K562 (cell line): ENCODE data around the gene RRM2. TPM values are rescaled to one million over a fixed set of nuclear protein-coding genes. Genes with fewer than 3 reads are reported as not detected.

Source experiments
- ATAC-seq: fragments of 200-7000 bp; cut with Tn5 transposase; 3 replicates; pipeline ENCODE4 v1.9.1; 2020; ENCODE audit warnings: moderate library complexity
- Bru-seq: library from RNA; stranded (reverse); fragments of 400-500 nt; gene quantifications from one replicate; lab custom pipeline; 2021; lab: Mats Ljungman, UMichigan
- BruChase-seq, 2 experiments: library from RNA; stranded (reverse); fragments of 400-500 nt; gene quantifications; one replicate each; lab custom pipeline; 2021; lab: Mats Ljungman, UMichigan
- BruUV-seq: library from RNA; stranded (reverse); fragments of 400-500 nt; replicated peaks from 2 replicates; lab custom pipeline; 2021; lab: Mats Ljungman, UMichigan
- CTCF ChIA-PET: fragments of 300-600 bp; formaldehyde crosslinking; extraction: SDS; loops from one replicate; lab custom pipeline; 2021; ENCODE audit warnings: low intra/inter-chr PET ratio; lab: Yijun Ruan, JAX
- POLR2A ChIA-PET: fragments of 300-600, 350-650 bp; sonication (Branson Sonifier 250); formaldehyde crosslinking; extraction: SDS; loops from one replicate; lab custom pipeline; 2021; ENCODE audit warnings: antibody characterized with exemption, inconsistent platforms; lab: Yijun Ruan, JAX
- DNase-seq, 4 experiments: peaks; one replicate each; pipeline versions ENCODE4 v3.0.0 to v3.0.0-alpha.2; 2011 to 2018; ENCODE audit warnings: low spot score in 3 of 4, mixed read lengths in 3 of 4; ENCODE audit errors: extremely low read depth in 1 of 4
- FAIRE-seq: peaks from 2 replicates; lab custom pipeline; 2011; peaks lifted over from hg19 to GRCh38; lab: Jason Lieb, UNC
- H2AFZ ChIP-seq: 2 replicates; pipeline ENCODE4 v1.6.0; 2011; ENCODE audit warnings: low read depth, low read length, control low read depth, inconsistent platforms
- H3K27ac ChIP-seq: fragments of 200-600 bp; 3 replicates; pipeline ENCODE4 v1.8.0; 2011; ENCODE audit warnings: low read depth, mild to moderate bottlenecking, control low read depth, inconsistent platforms, low read length, moderate library complexity, mixed read lengths; ENCODE audit errors: extremely low read depth
- H3K27me3 ChIP-seq, 2 experiments: fragments of 300-600 bp in 1 of 2; 2 replicates in 1 of 2; 3 replicates in 1 of 2; pipeline versions ENCODE4 v1.6.0 to v1.8.0; 2011; ENCODE audit warnings: inconsistent platforms in 2 of 2, low read length in 2 of 2, mild to moderate bottlenecking in 1 of 2, mixed read lengths in 1 of 2, moderate library complexity in 1 of 2; ENCODE audit not compliant: control insufficient read depth in 2 of 2, insufficient read depth in 2 of 2
- H3K36me3 ChIP-seq: fragments of 300-600 bp; 3 replicates; pipeline ENCODE4 v1.8.0; 2011; ENCODE audit warnings: mild to moderate bottlenecking, low read length, inconsistent platforms; ENCODE audit not compliant: control insufficient read depth, insufficient read depth
- H3K4me1 ChIP-seq, 2 experiments: fragments of 200-600 bp in 1 of 2; replicated peaks in 1 of 2; 2 replicates in 1 of 2; 3 replicates in 1 of 2; pipeline versions ENCODE4 v1.5.1 to v1.8.0; 2011; ENCODE audit warnings: inconsistent platforms in 2 of 2, low read length in 2 of 2, mild to moderate bottlenecking in 1 of 2, mixed read lengths in 1 of 2, moderate library complexity in 1 of 2; ENCODE audit not compliant: control insufficient read depth in 2 of 2, insufficient read depth in 2 of 2
- H3K4me2 ChIP-seq: 2 replicates; pipeline ENCODE4 v1.6.1; 2011; ENCODE audit warnings: low read length, control low read depth, inconsistent platforms, mixed read lengths; ENCODE audit not compliant: insufficient read depth
- H3K4me3 ChIP-seq: fragments of 200-600 bp; sonication (generic), shearing (Covaris generic); 2 replicates; pipeline ENCODE4 v1.5.1; 2016; ENCODE audit warnings: control low read depth, inconsistent platforms
- H3K79me2 ChIP-seq: fragments of 200-600 bp; 3 replicates; pipeline ENCODE4 v1.8.0; 2011; ENCODE audit warnings: low read length, inconsistent platforms; ENCODE audit not compliant: control insufficient read depth, insufficient read depth
- H3K9ac ChIP-seq, 2 experiments: 2 replicates each; pipeline versions ENCODE4 v1.6.0 to v1.6.1; 2011; ENCODE audit warnings: low read depth in 2 of 2, low read length in 2 of 2, control low read depth in 1 of 2, inconsistent platforms in 1 of 2, mild to moderate bottlenecking in 1 of 2, mixed read lengths in 1 of 2; ENCODE audit not compliant: insufficient read depth in 1 of 2
- H3K9me1 ChIP-seq: one replicate; pipeline ENCODE4 v1.6.0; 2011; ENCODE audit warnings: inconsistent platforms, mild to moderate bottlenecking, low read length, moderate library complexity; ENCODE audit not compliant: control insufficient read depth, insufficient read depth
- H3K9me3 ChIP-seq: replicated peaks from 2 replicates; pipeline ENCODE4 v1.5.1; 2011; ENCODE audit warnings: low read depth, low read length, inconsistent platforms; ENCODE audit not compliant: control insufficient read depth, insufficient read depth
- H4K20me1 ChIP-seq: replicated peaks from 2 replicates; pipeline ENCODE4 v1.6.1; 2011; ENCODE audit warnings: low read length, inconsistent platforms, mixed read lengths; ENCODE audit not compliant: control insufficient read depth, insufficient read depth
- FOXK1 ChIP-seq: sonication (generic); formaldehyde crosslinking; IDR thresholded peaks from 2 replicates; pipeline ENCODE4 v1.8.0; 2022; ENCODE audit warnings: missing genetic modification reagents, mild to moderate bottlenecking, borderline replicate concordance
- NCOR1 ChIP-seq: fragments of 450-650 bp; IDR thresholded peaks from 2 replicates; pipeline ENCODE4 v1.6.1; 2016; ENCODE audit warnings: mild to moderate bottlenecking, moderate library complexity
- NONO ChIP-seq, 2 experiments: fragments of 200-400 bp in 1 of 2; fragments of 450-650 bp in 1 of 2; formaldehyde crosslinking in 1 of 2; IDR thresholded peaks; 2 replicates each; pipeline ENCODE4 v1.6.1; 2017; ENCODE audit warnings: low read depth in 2 of 2, mild to moderate bottlenecking in 2 of 2, moderate library complexity in 2 of 2, low read length in 1 of 2
- NR3C1 ChIP-seq: sonication (generic); formaldehyde crosslinking; IDR thresholded peaks from 2 replicates; pipeline ENCODE4 v1.8.1; 2022; ENCODE audit warnings: missing genetic modification reagents
- POLR2A ChIP-seq: fragments of 450-650 bp; conservative IDR thresholded peaks from 2 replicates; pipeline ENCODE4 v1.6.1; 2016
- POU5F1 ChIP-seq: fragments of 150-350 bp; IDR thresholded peaks from 2 replicates; pipeline ENCODE4 v1.6.1; 2014; ENCODE audit warnings: borderline replicate concordance, low read length, low read depth, mild to moderate bottlenecking; ENCODE audit not compliant: partially characterized antibody
- RNF2 ChIP-seq: sonication (generic); IDR thresholded peaks from 2 replicates; pipeline ENCODE4 v1.6.1; 2016
- ZFP1 ChIP-seq: fragments of 450-650 bp; formaldehyde crosslinking; IDR thresholded peaks from 2 replicates; pipeline ENCODE4 v1.4.0; 2020; ENCODE audit warnings: mild to moderate bottlenecking, mixed read lengths
- WGBS: fragments of 100-300 bp; shearing (Covaris generic); methylation state at CpG from one replicate; pipeline ENCODE4 v1.1.6; 2016; ENCODE audit warnings: low coverage, mixed read lengths; ENCODE audit not compliant: insufficient coverage; ENCODE audit errors: missing lambda C conversion rate; 5-methylcytosine and 5-hydroxymethylcytosine counted together
- in situ Hi-C: fragments of 300-500 bp; cut with MboI; formaldehyde crosslinking; loops from 4 replicates; pipeline ENCODE4 v1.15.0; 2018; ENCODE audit warnings: inconsistent platforms, mixed read lengths
- intact Hi-C: fragments of 100-400 bp; cut with micrococcal nuclease; formaldehyde crosslinking; loops from 2 replicates; pipeline ENCODE4 v1.14.2; 2022
- long read RNA-seq, 3 experiments: library from polyadenylated mRNA in 2 of 3; library from RNA in 1 of 3; unstranded in 2 of 3; stranded (forward) in 1 of 3; transcript quantifications; one replicate each; pipeline ENCODE4 v2.0.0, GENCODE V29; 2019 to 2022
- polyA minus RNA-seq, 3 experiments: library from RNA; depleted of rRNA, polyadenylated mRNA; stranded (reverse); fragments of >200 nt; gene quantifications; 2 replicates each; pipeline ENCODE4 v1.2.3, GENCODE V29; 2011
- polyA plus RNA-seq, 8 experiments: library from polyadenylated mRNA; depleted of rRNA in 4 of 8; stranded (reverse) in 5 of 8; unstranded in 3 of 8; fragments of >200 nt; fragmentation: Nextera tagmentation in 2 of 8; fragmentation: Illumina TruSeq in 1 of 8; extraction: Ambion mirVana in 2 of 8; extraction: Trizol in 1 of 8; gene quantifications; 2 replicates each; pipeline versions ENCODE4 v1.2.1 to v1.2.3, GENCODE V29; 2011 to 2014; ENCODE audit warnings: inconsistent platforms in 1 of 8, missing spikeins in 1 of 8
- total RNA-seq, 7 experiments: library from RNA; depleted of rRNA in 6 of 7; stranded (reverse); fragments of >200 nt in 6 of 7; fragmentation: Illumina TruSeq in 2 of 7; extraction: Trizol in 2 of 7; gene quantifications; 2 replicates each; pipeline versions ENCODE4 v1.2.1 to v1.2.3, GENCODE V29; 2011 to 2021; ENCODE audit warnings: low replicate concordance in 1 of 7
- TF ChIP-seq, protein P1 (sequence below), 3 experiments: IDR thresholded peaks in 2 of 3; conservative IDR thresholded peaks in 1 of 3; 2 replicates each; pipeline ENCODE4 v1.5.1; 2011 to 2012; ENCODE audit warnings: low read length in 3 of 3, mild to moderate bottlenecking in 3 of 3, control low read depth in 2 of 3, improper control_type of control experiment in 1 of 3, inconsistent platforms in 1 of 3, low read depth in 1 of 3, mixed read lengths in 1 of 3, moderate library complexity in 1 of 3; ENCODE audit not compliant: insufficient read depth in 2 of 3
- TF ChIP-seq, protein P2 (sequence below): fragments of 450-650 bp; IDR thresholded peaks from 2 replicates; pipeline ENCODE4 v1.6.1; 2016; ENCODE audit warnings: borderline replicate concordance

Gene RRM2
- 177 and 207 TPM in 2 replicates for total RNA-seq (2011; cell fraction: chromatin; rRNA removed; ENCODE audit: low replicate concordance)
- total RNA-seq (2011; cell fraction: nucleolus; rRNA removed) = 94.9 and 117 TPM in 2 replicates
- 132 and 215 TPM in 2 replicates for total RNA-seq (2011; cell fraction: nucleoplasm; rRNA removed)
- total RNA-seq (2014; rRNA removed) = 241 and 276 TPM in 2 replicates
- total RNA-seq (2014; rRNA removed; fragmentation: Illumina TruSeq; extraction: Trizol) = 128 and 148 TPM in 2 replicates
- 109 and 112 TPM in 2 replicates for total RNA-seq (2015; rRNA removed; fragmentation: Illumina TruSeq; extraction: Trizol)
- 244 and 253 TPM in 2 replicates for total RNA-seq (2021)
- 76.7 and 81.3 TPM in 2 replicates for polyA plus RNA-seq (2011; rRNA removed)
- 37.8 and 162 TPM in 2 replicates for polyA plus RNA-seq (2011; cell fraction: cytosol; rRNA removed)
- polyA plus RNA-seq (2011; cell fraction: nucleus; rRNA removed) = 55.5 and 78.0 TPM in 2 replicates
- polyA plus RNA-seq (2012) = 138 and 149 TPM in 2 replicates
- 155 and 157 TPM in 2 replicates for polyA plus RNA-seq (2014; fragmentation: Illumina TruSeq; extraction: Trizol)
- polyA plus RNA-seq (2014; fragmentation: Nextera tagmentation; extraction: Ambion mirVana) = 10 to 100 TPM; 50.1 to 50.7 TPM
- polyA plus RNA-seq (2014; rRNA removed) = 161 and 210 TPM in 2 replicates
- polyA minus RNA-seq (2011; rRNA and poly(A)+ RNA removed) = 142 and 163 TPM in 2 replicates
- 82.7 and 91.7 TPM in 2 replicates for polyA minus RNA-seq (2011; cell fraction: cytosol; rRNA and poly(A)+ RNA removed)
- polyA minus RNA-seq (2011; cell fraction: nucleus; rRNA and poly(A)+ RNA removed) = 107 and 116 TPM in 2 replicates
- percentile 98 among the genes with signal in this experiment for Bru-seq, nascent RNA
- BruChase-seq, experiment 1, labeled RNA remaining after a 2-hour chase = percentile 98 among the genes with signal in this experiment
- percentile 98 among the genes with signal in this experiment for BruChase-seq, experiment 2, labeled RNA remaining after a 6-hour chase
- long read RNA-seq, experiment 1, transcript RRM2-207 (5 exons, 573 nt) = minor isoform, 6 of 1,378 reads
- long read RNA-seq, experiment 1, transcript RRM2-202 (10 exons, 3,673 nt) = major isoform, 1,120 of 1,378 reads
- long read RNA-seq, experiment 1, partial matches to known transcripts = 233 of 1,378 reads
- long read RNA-seq, experiment 1, other reads (novel, unspliced or antisense) = 12 of 1,378 reads
- long read RNA-seq, experiment 2, transcript RRM2-202 (10 exons, 3,673 nt) = major isoform, 138 of 183 reads
- long read RNA-seq, experiment 2, partial matches to known transcripts = 24 of 183 reads
- long read RNA-seq, experiment 2, other reads (novel, unspliced or antisense) = 16 of 183 reads
- long read RNA-seq, experiment 3, transcript RRM2-202 (10 exons, 3,673 nt) = major isoform, 512 of 547 reads
- long read RNA-seq, experiment 3, partial matches to known transcripts = 21 of 547 reads
- long read RNA-seq, experiment 3, other reads (novel, unspliced or antisense) = 12 of 547 reads

DNA sequence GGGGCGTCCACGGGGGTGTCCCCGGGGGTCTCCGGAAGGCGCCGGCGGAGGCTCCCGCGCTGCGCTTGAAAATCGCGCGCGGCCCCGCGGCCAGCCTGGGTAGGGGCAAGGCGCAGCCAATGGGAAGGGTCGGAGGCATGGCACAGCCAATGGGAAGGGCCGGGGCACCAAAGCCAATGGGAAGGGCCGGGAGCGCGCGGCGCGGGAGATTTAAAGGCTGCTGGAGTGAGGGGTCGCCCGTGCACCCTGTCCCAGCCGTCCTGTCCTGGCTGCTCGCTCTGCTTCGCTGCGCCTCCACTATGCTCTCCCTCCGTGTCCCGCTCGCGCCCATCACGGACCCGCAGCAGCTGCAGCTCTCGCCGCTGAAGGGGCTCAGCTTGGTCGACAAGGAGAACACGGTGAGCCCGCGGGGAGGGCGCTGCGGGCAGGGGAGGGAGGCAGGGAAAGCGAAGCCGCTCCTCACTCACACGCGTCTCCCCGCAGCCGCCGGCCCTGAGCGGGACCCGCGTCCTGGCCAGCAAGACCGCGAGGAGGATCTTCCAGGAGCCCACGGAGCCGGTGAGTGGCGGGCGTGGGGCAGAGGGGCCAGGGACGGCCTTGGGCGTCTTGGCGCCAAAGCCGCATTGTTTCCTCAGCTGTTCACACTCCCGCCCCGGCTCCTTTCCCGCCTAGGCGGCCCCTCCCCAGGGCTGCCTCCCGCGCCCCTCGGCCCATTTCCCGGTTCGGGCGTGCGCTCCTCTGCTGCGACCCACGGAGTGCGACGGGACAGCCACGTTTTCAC, at the start of gene RRM2:
RRM2 (plus strand) TSS at position 240 of the 781 bp plus-strand sequence; CDS start at position 300, 60 bp downstream.
- peak within 1 kb of the TSS; percentile 100 for H3K9ac ChIP-seq
- H3K79me2 ChIP-seq = peaks cover 87% of the 10 kb centered on the region
- peak within 1 kb of the TSS; percentile 84 for H3K4me3 ChIP-seq
- POLR2A ChIA-PET = interaction anchor here (0.6 to 5.1 kb wide), 12 partner anchors 9 to 328 kb away, joined by 3 to 44 read pairs (median 3); no protein-coding TSS in a partner anchor
- no peaks in the 10 kb centered on the region for H3K27me3 ChIP-seq
- no peaks in the 10 kb centered on the region; the same call in 1 of the 2 replicates for H4K20me1 ChIP-seq
- DNase-seq (peak; percentile 95 to 98 (median 96)), FAIRE-seq (no peak), ATAC-seq (peak; percentile 87)
- H3K36me3 ChIP-seq = peaks cover 47% of the 10 kb centered on the region
- peaks cover 24 to 29% of the 10 kb centered on the region in 2 experiments for H3K4me1 ChIP-seq
- in situ Hi-C loops = loop anchor here (5.0 kb wide), 1 partner anchor 315 kb away; no protein-coding TSS in a partner anchor
- 2% methylated on average over 48 of the region's 81 CpGs for WGBS
- TSS peak; percentile 40 for BruUV-seq
- no peaks in the 10 kb centered on the region for H3K9me3 ChIP-seq
- intact Hi-C loops = loop anchor here (2.0 to 5.0 kb wide), 2 partner anchors 50 to 180 kb away; partner anchors contain the start of gene HPCAL1
- CTCF ChIA-PET = interaction anchor here (1.0 kb wide), 1 partner anchor 286 kb away, joined by 3 read pairs; no protein-coding TSS in a partner anchor
- H3K4me2 ChIP-seq = peak within 1 kb of the TSS; percentile 95
- H3K9me1 ChIP-seq = no peaks in the 10 kb centered on the region
- peak within 1 kb of the TSS; percentile 99 for H3K27ac ChIP-seq
- peak within 1 kb of the TSS; percentile 77 for H2AFZ ChIP-seq
- no peak for TF ChIP-seq ZFP1 (CRISPR knock-in tag)
- TF ChIP-seq POLR2A = peak; percentile 99
- peak; percentile 51 for TF ChIP-seq NCOR1
- TF ChIP-seq FOXK1 (CRISPR knock-in tag) = peak; percentile 45; the same call in 1 of the 2 replicates
- TF ChIP-seq NONO (IDR thresholded peaks at IDR 0.05; ENCODE audit: low read depth in 2 of 2, low read length in 1 of 2) = peak in 1 of 2 experiments; percentile 89; a peak in 2 of 4 replicates
- peak; percentile 75; the same call in 1 of the 2 replicates for TF ChIP-seq RNF2
- TF ChIP-seq, protein P1, sequence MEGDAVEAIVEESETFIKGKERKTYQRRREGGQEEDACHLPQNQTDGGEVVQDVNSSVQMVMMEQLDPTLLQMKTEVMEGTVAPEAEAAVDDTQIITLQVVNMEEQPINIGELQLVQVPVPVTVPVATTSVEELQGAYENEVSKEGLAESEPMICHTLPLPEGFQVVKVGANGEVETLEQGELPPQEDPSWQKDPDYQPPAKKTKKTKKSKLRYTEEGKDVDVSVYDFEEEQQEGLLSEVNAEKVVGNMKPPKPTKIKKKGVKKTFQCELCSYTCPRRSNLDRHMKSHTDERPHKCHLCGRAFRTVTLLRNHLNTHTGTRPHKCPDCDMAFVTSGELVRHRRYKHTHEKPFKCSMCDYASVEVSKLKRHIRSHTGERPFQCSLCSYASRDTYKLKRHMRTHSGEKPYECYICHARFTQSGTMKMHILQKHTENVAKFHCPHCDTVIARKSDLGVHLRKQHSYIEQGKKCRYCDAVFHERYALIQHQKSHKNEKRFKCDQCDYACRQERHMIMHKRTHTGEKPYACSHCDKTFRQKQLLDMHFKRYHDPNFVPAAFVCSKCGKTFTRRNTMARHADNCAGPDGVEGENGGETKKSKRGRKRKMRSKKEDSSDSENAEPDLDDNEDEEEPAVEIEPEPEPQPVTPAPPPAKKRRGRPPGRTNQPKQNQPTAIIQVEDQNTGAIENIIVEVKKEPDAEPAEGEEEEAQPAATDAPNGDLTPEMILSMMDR (IDR thresholded peaks at IDR 0.05 in 2 of 3, conservative IDR thresholded peaks at IDR 0.05 in 1 of 3; ENCODE audit: insufficient read depth in 2 of 3, low read depth in 1 of 3, low read length in 3 of 3) = no peak
- TF ChIP-seq NR3C1 (CRISPR knock-in tag) = no peak; the same call in 1 of the 2 replicates
- TF ChIP-seq, protein P2, sequence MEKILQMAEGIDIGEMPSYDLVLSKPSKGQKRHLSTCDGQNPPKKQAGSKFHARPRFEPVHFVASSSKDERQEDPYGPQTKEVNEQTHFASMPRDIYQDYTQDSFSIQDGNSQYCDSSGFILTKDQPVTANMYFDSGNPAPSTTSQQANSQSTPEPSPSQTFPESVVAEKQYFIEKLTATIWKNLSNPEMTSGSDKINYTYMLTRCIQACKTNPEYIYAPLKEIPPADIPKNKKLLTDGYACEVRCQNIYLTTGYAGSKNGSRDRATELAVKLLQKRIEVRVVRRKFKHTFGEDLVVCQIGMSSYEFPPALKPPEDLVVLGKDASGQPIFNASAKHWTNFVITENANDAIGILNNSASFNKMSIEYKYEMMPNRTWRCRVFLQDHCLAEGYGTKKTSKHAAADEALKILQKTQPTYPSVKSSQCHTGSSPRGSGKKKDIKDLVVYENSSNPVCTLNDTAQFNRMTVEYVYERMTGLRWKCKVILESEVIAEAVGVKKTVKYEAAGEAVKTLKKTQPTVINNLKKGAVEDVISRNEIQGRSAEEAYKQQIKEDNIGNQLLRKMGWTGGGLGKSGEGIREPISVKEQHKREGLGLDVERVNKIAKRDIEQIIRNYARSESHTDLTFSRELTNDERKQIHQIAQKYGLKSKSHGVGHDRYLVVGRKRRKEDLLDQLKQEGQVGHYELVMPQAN = peak; percentile 99
- TF ChIP-seq POU5F1 = no peak
